HepG2 (cell line): ENCODE results near the gene AS3MT. TPM values are rescaled to one million over a fixed set of nuclear protein-coding genes. Genes with fewer than 3 reads are reported as not detected.
A peak's percentile ranks its signal among the peaks of the same experiment; 100 is the strongest.

Source experiments
- ATF6 ChIP-seq: sonication (generic); formaldehyde crosslinking; conservative IDR thresholded peaks from 2 replicates; pipeline ENCODE4 v1.4.0; 2020; ENCODE audit warnings: missing genetic modification reagents
- CCDC6 ChIP-seq: sonication (generic); formaldehyde crosslinking; IDR thresholded peaks from 2 replicates; pipeline ENCODE4 v1.8.1; 2022; ENCODE audit warnings: mild to moderate bottlenecking, missing genetic modification reagents, moderate library complexity
- GFI1 ChIP-seq: sonication (generic); formaldehyde crosslinking; IDR thresholded peaks from 2 replicates; pipeline ENCODE4 v1.5.0; 2020; ENCODE audit warnings: missing genetic modification reagents, mild to moderate bottlenecking, borderline replicate concordance
- KLF16 ChIP-seq, 2 experiments: sonication (generic) in 1 of 2; formaldehyde crosslinking in 1 of 2; IDR thresholded peaks; 2 replicates each; pipeline versions ENCODE4 v1.6.1 to v1.8.0; 2016 to 2023; ENCODE audit warnings: missing genetic modification reagents in 2 of 2, missing compliant biosample characterization in 1 of 2
- RBFOX2 ChIP-seq: fragments of 200-400 bp; formaldehyde crosslinking; IDR thresholded peaks from 2 replicates; pipeline ENCODE4 v1.6.1; 2017; ENCODE audit warnings: low read depth, mild to moderate bottlenecking, low read length
- SIN3A ChIP-seq: IDR thresholded peaks from 2 replicates; pipeline ENCODE4 v1.6.1; 2011; ENCODE audit warnings: low read depth, mild to moderate bottlenecking, control low read depth, low read length, borderline replicate concordance
- SPEN ChIP-seq: sonication (generic); formaldehyde crosslinking; IDR thresholded peaks from 2 replicates; pipeline ENCODE4 v1.5.1; 2020; ENCODE audit warnings: low read depth, mild to moderate bottlenecking, missing genetic modification reagents
- ZNF282 ChIP-seq: fragments of 450-650 bp; IDR thresholded peaks from 2 replicates; pipeline ENCODE4 v1.6.1; 2018; ENCODE audit not compliant: partially characterized antibody
- ZNF292 ChIP-seq: sonication (generic); formaldehyde crosslinking; IDR thresholded peaks from 2 replicates; pipeline ENCODE4 v1.8.1; 2022; ENCODE audit warnings: mild to moderate bottlenecking, low read depth, missing genetic modification reagents, borderline replicate concordance
- ZNF431 ChIP-seq: sonication (generic); formaldehyde crosslinking; IDR thresholded peaks from 2 replicates; pipeline ENCODE4 v1.9.0; 2022; ENCODE audit warnings: missing genetic modification reagents, low read depth, mild to moderate bottlenecking, borderline replicate concordance
- ZNF570 ChIP-seq: sonication (generic); formaldehyde crosslinking; IDR thresholded peaks from 2 replicates; pipeline ENCODE4 v1.4.0; 2020; ENCODE audit warnings: mild to moderate bottlenecking, missing genetic modification reagents, borderline replicate concordance
- ZNF605 ChIP-seq: sonication (generic); formaldehyde crosslinking; IDR thresholded peaks from 2 replicates; pipeline ENCODE4 v1.8.0; 2022; ENCODE audit warnings: mild to moderate bottlenecking, missing genetic modification reagents
- ZNF609 ChIP-seq: sonication (generic); formaldehyde crosslinking; IDR thresholded peaks from 2 replicates; pipeline ENCODE4 v1.4.0; 2020; ENCODE audit warnings: mild to moderate bottlenecking, missing genetic modification reagents, borderline replicate concordance
- polyA plus RNA-seq, 8 experiments: library from polyadenylated mRNA; depleted of rRNA in 3 of 8; stranded (reverse) in 7 of 8; unstranded in 1 of 8; fragments of >200 nt; fragmentation: Illumina TruSeq in 4 of 8; extraction: Trizol in 4 of 8; gene quantifications; 2 replicates each; pipeline versions ENCODE4 v1.2.1 to v1.2.3, GENCODE V29; 2011 to 2016; ENCODE audit warnings: low read depth in 4 of 8, missing spikeins in 1 of 8, mixed read lengths in 1 of 8; ENCODE audit not compliant: insufficient read depth in 1 of 8
- total RNA-seq, 5 experiments: library from RNA; depleted of rRNA; stranded (reverse); fragments of >200 nt; fragmentation: Illumina TruSeq; extraction: Trizol; gene quantifications; 2 replicates each; pipeline ENCODE4 v1.2.3, GENCODE V29; 2016; ENCODE audit warnings: low read depth in 1 of 5
- TF ChIP-seq, protein P1 (sequence below): sonication (generic); formaldehyde crosslinking; IDR thresholded peaks from 2 replicates; pipeline ENCODE4 v1.4.0; 2020; ENCODE audit warnings: missing genetic modification reagents
- TF ChIP-seq, protein P2 (sequence below), 2 experiments: sonication (generic) in 1 of 2; formaldehyde crosslinking in 1 of 2; IDR thresholded peaks; 2 replicates each; pipeline versions ENCODE4 v1.4.0 to v1.6.1; 2016 to 2020; ENCODE audit warnings: borderline replicate concordance in 1 of 2, low read depth in 1 of 2, mild to moderate bottlenecking in 1 of 2, missing genetic modification reagents in 1 of 2

Gene AS3MT
- total and polyA plus RNA-seq, 2 of the 13 experiments (the other 11 are each of a cell fraction or from before 2014, with no cell fraction given): 8.7 to 17.4 TPM

- TF ChIP-seq ZNF609 (0 out of 2 replicates have a peak, but pooled peaks have one; percentile 20), ZNF605 (CRISPR knock-in tag) (peak; percentile 91), ZNF282 (no peak), ATF6 (CRISPR knock-in tag) (no peak), ZNF570 (CRISPR knock-in tag) (no peak), SPEN (CRISPR knock-in tag) (0 out of 2 replicates have a peak, but pooled peaks have one; percentile 53), CCDC6 (CRISPR knock-in tag) (peak; percentile 43; the same call in 1 of the 2 replicates), KLF16 (CRISPR knock-in tag; IDR thresholded peaks at IDR 0.05) (peak in 1 of 2 experiments; percentile 37; a peak in 1 of 4 replicates), ZNF292 (CRISPR knock-in tag) (peak; percentile 64; the same call in 1 of the 2 replicates), GFI1 (no peak), SIN3A (peak; percentile 18; the same call in 1 of the 2 replicates), RBFOX2 (no peak), ZNF431 (0 out of 2 replicates have a peak, but pooled peaks have one; percentile 26)
- TF ChIP-seq, protein P1, sequence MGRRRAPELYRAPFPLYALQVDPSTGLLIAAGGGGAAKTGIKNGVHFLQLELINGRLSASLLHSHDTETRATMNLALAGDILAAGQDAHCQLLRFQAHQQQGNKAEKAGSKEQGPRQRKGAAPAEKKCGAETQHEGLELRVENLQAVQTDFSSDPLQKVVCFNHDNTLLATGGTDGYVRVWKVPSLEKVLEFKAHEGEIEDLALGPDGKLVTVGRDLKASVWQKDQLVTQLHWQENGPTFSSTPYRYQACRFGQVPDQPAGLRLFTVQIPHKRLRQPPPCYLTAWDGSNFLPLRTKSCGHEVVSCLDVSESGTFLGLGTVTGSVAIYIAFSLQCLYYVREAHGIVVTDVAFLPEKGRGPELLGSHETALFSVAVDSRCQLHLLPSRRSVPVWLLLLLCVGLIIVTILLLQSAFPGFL (CRISPR knock-in tag): 0 out of 2 replicates have a peak, but pooled peaks have one; percentile 83
- TF ChIP-seq, protein P2, sequence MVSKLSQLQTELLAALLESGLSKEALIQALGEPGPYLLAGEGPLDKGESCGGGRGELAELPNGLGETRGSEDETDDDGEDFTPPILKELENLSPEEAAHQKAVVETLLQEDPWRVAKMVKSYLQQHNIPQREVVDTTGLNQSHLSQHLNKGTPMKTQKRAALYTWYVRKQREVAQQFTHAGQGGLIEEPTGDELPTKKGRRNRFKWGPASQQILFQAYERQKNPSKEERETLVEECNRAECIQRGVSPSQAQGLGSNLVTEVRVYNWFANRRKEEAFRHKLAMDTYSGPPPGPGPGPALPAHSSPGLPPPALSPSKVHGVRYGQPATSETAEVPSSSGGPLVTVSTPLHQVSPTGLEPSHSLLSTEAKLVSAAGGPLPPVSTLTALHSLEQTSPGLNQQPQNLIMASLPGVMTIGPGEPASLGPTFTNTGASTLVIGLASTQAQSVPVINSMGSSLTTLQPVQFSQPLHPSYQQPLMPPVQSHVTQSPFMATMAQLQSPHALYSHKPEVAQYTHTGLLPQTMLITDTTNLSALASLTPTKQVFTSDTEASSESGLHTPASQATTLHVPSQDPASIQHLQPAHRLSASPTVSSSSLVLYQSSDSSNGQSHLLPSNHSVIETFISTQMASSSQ (IDR thresholded peaks at IDR 0.05; ENCODE audit: low read depth): no peak
- TF ChIP-seq, protein P2 (CRISPR knock-in tag; IDR thresholded peaks at IDR 0.05; ENCODE audit: borderline replicate concordance): no peak
Measured at GRCh38 chr10:102919246-102919959, 50.1 kb downstream of the AS3MT start (continued).
